ENCODE measurements around the gene SERPINB7.

GRCh38 chr18:63749489-63749888 is 25.7 kb upstream of the SERPINB7 start:
- TF ChIP-seq GATA2 (IDR thresholded peaks at IDR 0.05; ENCODE audit: low read depth, low read length) = no peak
- TF ChIP-seq GATA3 (IDR thresholded peaks at IDR 0.05; ENCODE audit: low read depth, low read length) = no peak

Data from SH-SY5Y (cell line).